ENCODE data around the gene MRPL1.
A peak's percentile ranks its signal among the peaks of the same experiment; 100 is the strongest.

DNA sequence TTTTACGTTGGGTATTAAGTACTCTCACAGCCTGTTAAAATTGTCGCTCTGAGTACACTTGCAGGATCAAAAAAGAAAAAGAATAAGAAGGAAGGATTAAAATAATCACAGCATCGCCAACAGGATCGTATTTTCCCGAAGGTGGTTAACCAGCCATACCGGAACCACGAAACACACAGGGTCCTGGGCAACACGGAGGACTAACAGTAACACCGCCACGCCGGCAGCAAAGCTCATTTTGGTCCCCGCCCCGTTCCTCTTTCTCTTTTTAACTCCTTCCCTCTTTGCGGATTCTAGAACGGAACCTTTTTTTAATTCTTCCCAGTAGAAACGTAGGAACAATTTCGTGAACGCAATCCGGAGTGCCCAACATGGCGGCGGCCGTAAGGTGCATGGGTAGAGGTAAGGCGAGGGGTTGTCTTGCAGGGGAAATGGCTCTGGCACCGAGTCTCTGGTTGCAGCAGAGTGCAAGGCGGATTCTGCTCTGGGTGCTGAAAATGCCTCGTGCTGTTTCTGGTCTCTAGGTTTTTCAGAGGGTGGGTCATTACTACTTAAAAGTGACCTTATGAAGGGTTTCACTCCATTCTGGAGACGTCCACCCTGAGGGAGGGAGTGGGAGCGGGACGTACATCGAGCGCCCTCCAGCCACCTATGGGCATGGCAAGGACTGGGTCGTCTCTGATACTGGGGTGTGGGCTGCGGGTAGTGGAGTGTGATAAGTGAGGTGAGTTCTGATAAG lies at the start of gene MRPL1:
- TF ChIP-seq CTCF (IDR thresholded peaks at IDR 0.05) (no peak), POLR2A (IDR thresholded peaks at IDR 0.05) (peak; percentile 85)
